UCSD-AML1 (cell line): Measurements from ENCODE around the gene ATP6V1D.
"Not testable (repeated sequence)": the region's sequence is repeated elsewhere in the genome, so short reads cannot be mapped to it uniquely, and the experiment has no call there.

Source experiments
- DNase-seq: peaks from one replicate; lab custom pipeline; 2025; ENCODE audit not compliant: unreplicated experiment; lab: John Stamatoyannopoulos, UW

Gene ATP6V1D

GRCh38 chr14:67371247-67372148 is 11.9 kb upstream of the ATP6V1D start:
- DNase-seq, result no peak

- no peak for DNase-seq
Measured at GRCh38 chr14:67370830-67371229, 11.2 kb upstream of the ATP6V1D start.

- DNase-seq, result no peak
Measured at GRCh38 chr14:67365476-67365875, 5.9 kb upstream of the ATP6V1D start.

- no peak for DNase-seq
Measured at GRCh38 chr14:67360470-67361206, 1.0 kb upstream of the ATP6V1D start.

GRCh38 chr14:67358924-67359774 is 455 bp downstream of the ATP6V1D start:
- DNase-seq, result no peak

GRCh38 chr14:67357969-67358354 is 1.6 kb downstream of the ATP6V1D start:
- no peak for DNase-seq

- DNase-seq, result no peak
Measured at GRCh38 chr14:67357186-67357968, 2.2 kb downstream of the ATP6V1D start.

- DNase-seq, result no peak
Measured at GRCh38 chr14:67352055-67352454, 7.5 kb downstream of the ATP6V1D start.

- no peak for DNase-seq
Measured at GRCh38 chr14:67345583-67345982, 14.0 kb downstream of the ATP6V1D start.

GRCh38 chr14:67343601-67344230 is 15.9 kb downstream of the ATP6V1D start:
- DNase-seq, result no peak

- not testable (repeated sequence) for DNase-seq
Measured at GRCh38 chr14:67341231-67341630, 18.4 kb downstream of the ATP6V1D start.

- DNase-seq, result no peak
Measured at GRCh38 chr14:67335781-67336180, 23.8 kb downstream of the ATP6V1D start.

GRCh38 chr14:67332468-67332867 is 27.1 kb downstream of the ATP6V1D start:
- DNase-seq, result no peak

- DNase-seq, result no peak
Measured at GRCh38 chr14:67331368-67332125, 28.1 kb downstream of the ATP6V1D start.

- DNase-seq, result not testable (repeated sequence)
Measured at GRCh38 chr14:67329666-67330065, 29.9 kb downstream of the ATP6V1D start.

GRCh38 chr14:67319142-67319541 is 40.5 kb downstream of the ATP6V1D start:
- no peak for DNase-seq

GRCh38 chr14:67317822-67318221 is 41.8 kb downstream of the ATP6V1D start:
- no peak for DNase-seq

- no peak for DNase-seq
Measured at GRCh38 chr14:67313153-67313552, 46.5 kb downstream of the ATP6V1D start.

- DNase-seq, result no peak
Measured at GRCh38 chr14:67311868-67312267, 47.7 kb downstream of the ATP6V1D start.
